Measurements from ENCODE around the gene ATRAID.

GRCh38 chr2:27170581-27171337 is 41.1 kb upstream of the ATRAID start:
- TF ChIP-seq POLR2AphosphoS5 (IDR thresholded peaks at IDR 0.05), result no peak
- no peak for TF ChIP-seq POLR2A (IDR thresholded peaks at IDR 0.05)
